Embryonic facial prominence (tissue), 1 donor: ENCODE measurements around the gene MNAT1.
"Not testable (repeated sequence)": the region's sequence is repeated elsewhere in the genome, so short reads cannot be mapped to it uniquely, and the experiment has no call there.

Experiments used
- DNase-seq: peaks from one replicate; pipeline ENCODE4 v3.0.0-alpha.2; 2016; ENCODE audit errors: extremely low spot score

MNAT1 gene

GRCh38 chr14:60882219-60882618 is 147.7 kb downstream of the MNAT1 start:
- DNase-seq: no peak

GRCh38 chr14:60884134-60884533 is 149.6 kb downstream of the MNAT1 start:
- DNase-seq: no peak

GRCh38 chr14:60890636-60891035 is 156.1 kb downstream of the MNAT1 start:
- not testable (repeated sequence) for DNase-seq

GRCh38 chr14:60893911-60894310 is 159.3 kb downstream of the MNAT1 start:
- no peak for DNase-seq

GRCh38 chr14:60904381-60904780 is 169.8 kb downstream of the MNAT1 start:
- no peak for DNase-seq

GRCh38 chr14:60905923-60906322 is 171.4 kb downstream of the MNAT1 start:
- DNase-seq: no peak

GRCh38 chr14:60915781-60916180 is 181.2 kb downstream of the MNAT1 start:
- no peak for DNase-seq

GRCh38 chr14:60922050-60922449 is 187.5 kb downstream of the MNAT1 start:
- DNase-seq: no peak

GRCh38 chr14:60925286-60925685 is 190.7 kb downstream of the MNAT1 start:
- DNase-seq: no peak

GRCh38 chr14:60926002-60926401 is 191.4 kb downstream of the MNAT1 start:
- DNase-seq: no peak

GRCh38 chr14:60931218-60931617 is 196.7 kb downstream of the MNAT1 start:
- DNase-seq: no peak

GRCh38 chr14:60933920-60934655 is 199.5 kb downstream of the MNAT1 start:
- DNase-seq: no peak

GRCh38 chr14:60935319-60935718 is 200.8 kb downstream of the MNAT1 start:
- no peak for DNase-seq

GRCh38 chr14:60943637-60944032 is 209.1 kb downstream of the MNAT1 start:
- no peak for DNase-seq

- DNase-seq: no peak
Observed at GRCh38 chr14:60944204-60944603, 209.6 kb downstream of the MNAT1 start.

GRCh38 chr14:60945984-60946383 is 211.4 kb downstream of the MNAT1 start:
- no peak for DNase-seq

- no peak for DNase-seq
Observed at GRCh38 chr14:60946773-60947172, 212.2 kb downstream of the MNAT1 start.

GRCh38 chr14:60951776-60952435 is 217.3 kb downstream of the MNAT1 start:
- DNase-seq: no peak

GRCh38 chr14:60956202-60956601 is 221.6 kb downstream of the MNAT1 start:
- no peak for DNase-seq

- DNase-seq: no peak
Observed at GRCh38 chr14:60956632-60957031, 222.1 kb downstream of the MNAT1 start.

GRCh38 chr14:60958146-60958545 is 223.6 kb downstream of the MNAT1 start:
- no peak for DNase-seq

- no peak for DNase-seq
Observed at GRCh38 chr14:60963761-60964160, 229.2 kb downstream of the MNAT1 start.

GRCh38 chr14:60964904-60965303 is 230.3 kb downstream of the MNAT1 start:
- no peak for DNase-seq
